Measurements from ENCODE around the gene TMEM117. TPM values are rescaled to one million over a fixed set of nuclear protein-coding genes. Genes with fewer than 3 reads are reported as not detected.
"Not testable (repeated sequence)": the region's sequence is repeated elsewhere in the genome, so short reads cannot be mapped to it uniquely, and the experiment has no call there.

The TMEM117 gene
- total RNA-seq, 1 donor, result 22.4 TPM

DNA sequence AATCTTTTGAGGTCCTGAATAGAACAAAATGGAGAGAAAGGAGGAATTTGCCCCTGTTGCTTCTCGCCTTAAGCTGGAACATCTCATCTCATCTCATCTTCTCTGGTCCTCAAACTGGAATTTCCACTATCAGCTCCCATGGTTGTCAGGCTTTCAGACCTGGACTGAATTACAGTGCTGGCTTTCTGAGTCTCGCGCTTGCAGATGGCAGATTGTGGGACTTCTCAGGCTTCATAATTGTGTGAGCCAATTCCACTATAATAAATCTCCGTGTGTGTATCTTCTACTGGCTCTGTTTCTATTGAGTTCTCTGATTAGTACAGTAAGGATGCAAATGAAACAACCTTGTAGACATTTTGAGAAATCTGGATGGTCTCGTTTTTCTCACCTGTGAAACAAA, 199.0 kb downstream of the TMEM117 start:
- TF ChIP-seq, protein P1, sequence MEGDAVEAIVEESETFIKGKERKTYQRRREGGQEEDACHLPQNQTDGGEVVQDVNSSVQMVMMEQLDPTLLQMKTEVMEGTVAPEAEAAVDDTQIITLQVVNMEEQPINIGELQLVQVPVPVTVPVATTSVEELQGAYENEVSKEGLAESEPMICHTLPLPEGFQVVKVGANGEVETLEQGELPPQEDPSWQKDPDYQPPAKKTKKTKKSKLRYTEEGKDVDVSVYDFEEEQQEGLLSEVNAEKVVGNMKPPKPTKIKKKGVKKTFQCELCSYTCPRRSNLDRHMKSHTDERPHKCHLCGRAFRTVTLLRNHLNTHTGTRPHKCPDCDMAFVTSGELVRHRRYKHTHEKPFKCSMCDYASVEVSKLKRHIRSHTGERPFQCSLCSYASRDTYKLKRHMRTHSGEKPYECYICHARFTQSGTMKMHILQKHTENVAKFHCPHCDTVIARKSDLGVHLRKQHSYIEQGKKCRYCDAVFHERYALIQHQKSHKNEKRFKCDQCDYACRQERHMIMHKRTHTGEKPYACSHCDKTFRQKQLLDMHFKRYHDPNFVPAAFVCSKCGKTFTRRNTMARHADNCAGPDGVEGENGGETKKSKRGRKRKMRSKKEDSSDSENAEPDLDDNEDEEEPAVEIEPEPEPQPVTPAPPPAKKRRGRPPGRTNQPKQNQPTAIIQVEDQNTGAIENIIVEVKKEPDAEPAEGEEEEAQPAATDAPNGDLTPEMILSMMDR (IDR thresholded peaks at IDR 0.05; ENCODE audit: extremely low read depth, low read depth, low read length), result no peak
- Histone ChIP-seq H3K9me3 (ENCODE audit: low read depth, low read length) (no peaks in the 10 kb centered on the region), H3K27me3 (ENCODE audit: insufficient read depth, low read length) (no peaks in the 10 kb centered on the region), H3K27ac (ENCODE audit: low read depth, low read length) (no peak overlapping the region), H3K79me2 (ENCODE audit: insufficient read depth, low read length) (no peaks in the 10 kb centered on the region), H3K4me2 (ENCODE audit: insufficient read depth, low read length) (no peak overlapping the region), H3K4me3 (ENCODE audit: insufficient read depth, low read length) (no peak overlapping the region), H4K20me1 (ENCODE audit: insufficient read depth, low read length) (no peaks in the 10 kb centered on the region), H3K4me1 (ENCODE audit: insufficient read depth, low read length) (no peaks in the 10 kb centered on the region), H2AFZ (ENCODE audit: low read length) (no peak overlapping the region), H3K36me3 (ENCODE audit: insufficient read depth, low read length) (no peaks in the 10 kb centered on the region)
- DNase-seq (ENCODE audit: insufficient read length, low spot score, missing footprints), result no peak

DNA sequence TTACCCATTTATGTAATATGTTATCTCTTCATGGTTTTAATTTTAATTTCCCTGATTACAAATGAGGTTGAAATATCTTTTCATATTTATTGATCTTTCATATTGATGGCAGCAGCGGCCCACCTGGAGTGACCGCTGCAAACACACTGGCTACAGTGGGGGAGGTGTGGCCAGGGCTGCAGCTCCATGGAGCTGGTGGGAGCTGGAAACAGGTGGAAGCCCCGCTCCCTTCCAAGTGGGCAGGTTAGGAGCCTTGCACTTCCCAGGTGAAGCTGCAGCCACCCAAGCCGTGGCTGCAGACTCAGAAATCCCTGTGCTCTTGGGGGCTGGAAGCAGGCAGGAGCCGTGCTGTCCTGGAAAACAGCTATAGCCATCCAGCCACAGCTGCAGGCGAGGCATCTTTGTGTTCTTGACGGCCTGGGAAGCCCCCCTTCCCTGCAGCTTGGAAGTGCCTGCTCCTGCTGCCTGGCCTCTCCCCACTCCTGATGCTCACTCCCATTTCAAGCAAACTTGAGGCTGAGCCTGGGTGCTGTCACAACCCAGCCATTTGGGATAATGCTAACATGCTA, 201.1 kb downstream of the TMEM117 start:
- H3K9me3 ChIP-seq (ENCODE audit: low read depth, low read length), result no peaks in the 10 kb centered on the region
- DNase-seq (ENCODE audit: insufficient read length, low spot score, missing footprints), result no peak
- H4K20me1 ChIP-seq (ENCODE audit: insufficient read depth, low read length), result no peaks in the 10 kb centered on the region
- TF ChIP-seq, protein P1 (IDR thresholded peaks at IDR 0.05; ENCODE audit: extremely low read depth, low read depth, low read length), result no peak
- no peaks in the 10 kb centered on the region for H3K4me1 ChIP-seq (ENCODE audit: insufficient read depth, low read length)
- no peaks in the 10 kb centered on the region for H3K79me2 ChIP-seq (ENCODE audit: insufficient read depth, low read length)
- H3K4me3 ChIP-seq (ENCODE audit: insufficient read depth, low read length), result no peak overlapping the region
- no peaks in the 10 kb centered on the region for H3K27me3 ChIP-seq (ENCODE audit: insufficient read depth, low read length)
- H3K36me3 ChIP-seq (ENCODE audit: insufficient read depth, low read length), result no peaks in the 10 kb centered on the region
- no peak overlapping the region for H2AFZ ChIP-seq (ENCODE audit: low read length)
- no peak overlapping the region for H3K27ac ChIP-seq (ENCODE audit: low read depth, low read length)
- no peak overlapping the region for H3K4me2 ChIP-seq (ENCODE audit: insufficient read depth, low read length)

DNA sequence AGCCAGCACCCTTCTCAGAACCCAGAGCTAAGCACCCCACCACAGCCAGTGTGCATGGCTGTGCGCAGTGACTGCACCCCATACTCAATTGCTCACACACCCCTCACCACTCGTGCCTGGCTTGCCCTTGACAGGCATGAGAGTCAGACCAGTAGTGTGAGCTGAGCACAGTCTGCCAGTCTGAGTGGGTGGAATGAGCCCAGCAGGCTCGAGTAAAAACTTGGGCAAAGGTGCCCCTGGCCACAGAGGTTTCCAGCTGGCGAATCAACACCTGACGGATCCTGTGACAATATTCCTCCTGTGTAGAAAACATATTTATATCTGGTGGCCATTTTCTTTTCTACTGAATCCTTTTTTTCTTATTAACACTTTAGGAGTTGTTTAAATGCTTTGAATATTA, 202.5 kb downstream of the TMEM117 start:
- Histone ChIP-seq H3K4me2 (ENCODE audit: insufficient read depth, low read length) (no peak overlapping the region), H3K79me2 (ENCODE audit: insufficient read depth, low read length) (no peaks in the 10 kb centered on the region), H3K27me3 (ENCODE audit: insufficient read depth, low read length) (no peaks in the 10 kb centered on the region), H3K36me3 (ENCODE audit: insufficient read depth, low read length) (no peaks in the 10 kb centered on the region), H2AFZ (ENCODE audit: low read length) (no peak overlapping the region), H3K27ac (ENCODE audit: low read depth, low read length) (no peak overlapping the region), H4K20me1 (ENCODE audit: insufficient read depth, low read length) (no peaks in the 10 kb centered on the region), H3K9me3 (ENCODE audit: low read depth, low read length) (no peaks in the 10 kb centered on the region), H3K4me1 (ENCODE audit: insufficient read depth, low read length) (no peaks in the 10 kb centered on the region), H3K4me3 (ENCODE audit: insufficient read depth, low read length) (no peak overlapping the region)
- TF ChIP-seq, protein P1 (IDR thresholded peaks at IDR 0.05; ENCODE audit: extremely low read depth, low read depth, low read length), result no peak
- no peak for DNase-seq (ENCODE audit: insufficient read length, low spot score, missing footprints)

DNA sequence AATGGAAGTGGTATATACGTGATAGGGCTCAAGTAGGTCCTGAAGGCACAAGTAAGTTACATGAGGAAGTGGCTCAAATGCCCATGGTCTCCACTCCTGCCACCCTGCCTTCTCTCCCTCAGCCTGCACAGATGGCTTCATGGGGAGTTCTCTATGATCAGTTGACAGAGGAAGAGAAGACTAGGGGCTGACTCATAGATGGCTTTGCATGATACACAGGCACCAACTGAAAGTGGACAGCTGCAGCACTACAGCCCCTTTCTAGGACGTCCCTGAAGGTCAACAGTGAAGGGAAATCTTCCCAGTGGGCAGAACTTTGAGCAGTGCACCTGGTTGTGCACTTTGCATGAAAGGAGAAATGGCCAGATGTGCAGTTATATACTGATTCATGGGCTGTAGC, 208.6 kb downstream of the TMEM117 start:
- not testable (repeated sequence) for H3K4me3 ChIP-seq (ENCODE audit: insufficient read depth, low read length); DNase-seq (ENCODE audit: insufficient read length, low spot score, missing footprints); H2AFZ ChIP-seq (ENCODE audit: low read length); H3K36me3 ChIP-seq (ENCODE audit: insufficient read depth, low read length); H4K20me1 ChIP-seq (ENCODE audit: insufficient read depth, low read length); H3K79me2 ChIP-seq (ENCODE audit: insufficient read depth, low read length); H3K27me3 ChIP-seq (ENCODE audit: insufficient read depth, low read length); H3K27ac ChIP-seq (ENCODE audit: low read depth, low read length); H3K9me3 ChIP-seq (ENCODE audit: low read depth, low read length); H3K4me2 ChIP-seq (ENCODE audit: insufficient read depth, low read length); H3K4me1 ChIP-seq (ENCODE audit: insufficient read depth, low read length)

All from osteoblast (primary cell).